ENCODE results near the gene PKMYT1. TPM values are rescaled to one million over a fixed set of nuclear protein-coding genes. Genes with fewer than 3 reads are reported as not detected.
"Not testable (repeated sequence)": the region's sequence is repeated elsewhere in the genome, so short reads cannot be mapped to it uniquely, and the experiment has no call there.

Gene PKMYT1
- polyA plus RNA-seq, 1 donor (not counting 4 experiments of a cell fraction or from before 2014, with no cell fraction given): 6.9 TPM

- peaks cover 16 to 41% of the 10 kb centered on the region in 2 experiments for H3K36me3 ChIP-seq (ENCODE audit: control insufficient read depth in 2 of 2, extremely low read depth in 1 of 2, insufficient read depth in 2 of 2, low read length in 2 of 2)
- dilution Hi-C loops (cut with MboI; ENCODE audit: extremely low pct_ligation_motif_present, low sequenced_read_pairs): no loop called here
Observed at GRCh38 chr16:2933136-2933535, 47.1 kb downstream of the PKMYT1 start.

GRCh38 chr16:2931231-2931914, 48.9 kb downstream of the PKMYT1 start:
- H3K9ac ChIP-seq (ENCODE audit: control insufficient read depth, extremely low read depth, insufficient read depth, low read length); H3K27ac ChIP-seq (ENCODE audit: control insufficient read depth, insufficient read depth, low read length); H3K4me3 ChIP-seq (ENCODE audit: control insufficient read depth in 2 of 3, extremely low read depth in 1 of 3, insufficient read depth in 2 of 3, low read depth in 1 of 3, low read length in 3 of 3); H2AFZ ChIP-seq (ENCODE audit: control insufficient read depth, low read length); H3K79me2 ChIP-seq (ENCODE audit: control insufficient read depth, insufficient read depth, low read length); H3K9me3 ChIP-seq (ENCODE audit: control insufficient read depth, low read depth, low read length); dilution Hi-C loops (cut with MboI; ENCODE audit: extremely low pct_ligation_motif_present, low sequenced_read_pairs); H3K9me1 ChIP-seq (ENCODE audit: control insufficient read depth, extremely low read depth, insufficient read depth, low read length); H3K4me2 ChIP-seq (ENCODE audit: control insufficient read depth, extremely low read depth, insufficient read depth, low read depth, low read length); FAIRE-seq; DNase-seq (ENCODE audit: low read depth, low spot score); H3K27me3 ChIP-seq (ENCODE audit: control insufficient read depth, extremely low read depth, insufficient read depth, low read length); H4K20me1 ChIP-seq (ENCODE audit: control insufficient read depth, extremely low read depth, insufficient read depth, low read length); H3K4me1 ChIP-seq (ENCODE audit: control insufficient read depth, extremely low read depth, insufficient read depth, low read length): not testable (repeated sequence)
- peaks cover 10 to 31% of the 10 kb centered on the region in 2 experiments for H3K36me3 ChIP-seq (ENCODE audit: control insufficient read depth in 2 of 2, extremely low read depth in 1 of 2, insufficient read depth in 2 of 2, low read length in 2 of 2)

More at GRCh38 chr16:2933136-2933535, 47.1 kb downstream of the PKMYT1 start:
- no peak overlapping the region for H3K4me2 ChIP-seq (ENCODE audit: control insufficient read depth, extremely low read depth, insufficient read depth, low read depth, low read length)
- TF ChIP-seq CTCF (optimal IDR thresholded peaks at IDR 0.05 in 1 of 3, IDR thresholded peaks at IDR 0.05 in 1 of 3, conservative IDR thresholded peaks at IDR 0.05 in 1 of 3; ENCODE audit: extremely low read depth in 1 of 3, insufficient read depth in 2 of 3, low read length in 3 of 3): no peak
- no peak for TF ChIP-seq EZH2 (IDR thresholded peaks at IDR 0.05; ENCODE audit: low read length)
- FAIRE-seq (no peak), DNase-seq (ENCODE audit: low read depth, low spot score) (no peak)
- no peak overlapping the region for H3K9ac ChIP-seq (ENCODE audit: control insufficient read depth, extremely low read depth, insufficient read depth, low read length)
- H3K4me3 ChIP-seq (ENCODE audit: control insufficient read depth in 2 of 3, extremely low read depth in 1 of 3, insufficient read depth in 2 of 3, low read depth in 1 of 3, low read length in 3 of 3): no peak overlapping the region
- H3K9me1 ChIP-seq (ENCODE audit: control insufficient read depth, extremely low read depth, insufficient read depth, low read length): no peaks in the 10 kb centered on the region
- H3K27me3 ChIP-seq (ENCODE audit: control insufficient read depth, extremely low read depth, insufficient read depth, low read length): no peaks in the 10 kb centered on the region
- no peak overlapping the region for H2AFZ ChIP-seq (ENCODE audit: control insufficient read depth, low read length)
- H3K9me3 ChIP-seq (ENCODE audit: control insufficient read depth, low read depth, low read length): no peaks in the 10 kb centered on the region
- H3K79me2 ChIP-seq (ENCODE audit: control insufficient read depth, insufficient read depth, low read length): no peaks in the 10 kb centered on the region
- H3K4me1 ChIP-seq (ENCODE audit: control insufficient read depth, extremely low read depth, insufficient read depth, low read length): no peaks in the 10 kb centered on the region
- peaks cover 2% of the 10 kb centered on the region for H4K20me1 ChIP-seq (ENCODE audit: control insufficient read depth, extremely low read depth, insufficient read depth, low read length)
- H3K27ac ChIP-seq (ENCODE audit: control insufficient read depth, insufficient read depth, low read length): no peak overlapping the region

- no peak overlapping the region for H3K4me2 ChIP-seq (ENCODE audit: control insufficient read depth, extremely low read depth, insufficient read depth, low read depth, low read length)
- H3K27ac ChIP-seq (ENCODE audit: control insufficient read depth, insufficient read depth, low read length): no peak overlapping the region
- FAIRE-seq (no peak), DNase-seq (ENCODE audit: low read depth, low spot score) (no peak)
- peaks cover 9% of the 10 kb centered on the region for H3K4me1 ChIP-seq (ENCODE audit: control insufficient read depth, extremely low read depth, insufficient read depth, low read length)
- H3K9me3 ChIP-seq (ENCODE audit: control insufficient read depth, low read depth, low read length): no peaks in the 10 kb centered on the region
- H3K79me2 ChIP-seq (ENCODE audit: control insufficient read depth, insufficient read depth, low read length): peaks cover 2% of the 10 kb centered on the region
- H4K20me1 ChIP-seq (ENCODE audit: control insufficient read depth, extremely low read depth, insufficient read depth, low read length): peaks cover 2% of the 10 kb centered on the region
- no peak overlapping the region for H3K9ac ChIP-seq (ENCODE audit: control insufficient read depth, extremely low read depth, insufficient read depth, low read length)
- H3K4me3 ChIP-seq (ENCODE audit: control insufficient read depth in 2 of 3, extremely low read depth in 1 of 3, insufficient read depth in 2 of 3, low read depth in 1 of 3, low read length in 3 of 3): no peak overlapping the region
- dilution Hi-C loops (cut with MboI; ENCODE audit: extremely low pct_ligation_motif_present, low sequenced_read_pairs): no loop called here
- no peaks in the 10 kb centered on the region for H3K27me3 ChIP-seq (ENCODE audit: control insufficient read depth, extremely low read depth, insufficient read depth, low read length)
- H3K9me1 ChIP-seq (ENCODE audit: control insufficient read depth, extremely low read depth, insufficient read depth, low read length): no peaks in the 10 kb centered on the region
- no peak for TF ChIP-seq EZH2 (IDR thresholded peaks at IDR 0.05; ENCODE audit: low read length)
- TF ChIP-seq CTCF (optimal IDR thresholded peaks at IDR 0.05 in 1 of 3, IDR thresholded peaks at IDR 0.05 in 1 of 3, conservative IDR thresholded peaks at IDR 0.05 in 1 of 3; ENCODE audit: extremely low read depth in 1 of 3, insufficient read depth in 2 of 3, low read length in 3 of 3): no peak
- H3K36me3 ChIP-seq (ENCODE audit: control insufficient read depth in 2 of 2, extremely low read depth in 1 of 2, insufficient read depth in 2 of 2, low read length in 2 of 2): peaks cover 7 to 29% of the 10 kb centered on the region in 2 experiments
- H2AFZ ChIP-seq (ENCODE audit: control insufficient read depth, low read length): no peak overlapping the region
Observed at GRCh38 chr16:2930236-2930635, 50.0 kb downstream of the PKMYT1 start.
